Common myeloid progenitor, CD34-positive (primary cell): Measurements from ENCODE around the gene ANKRD33B.
A peak's percentile ranks its signal among the peaks of the same experiment; 100 is the strongest.

ENCODE experiments used
- CTCF ChIA-PET: fragments of 350-600 bp; sonication (Branson Sonifier 250); formaldehyde crosslinking; loops from one replicate; lab custom pipeline; 2021; ENCODE audit warnings: antibody characterized with exemption; lab: Charles Lee
- POLR2A ChIA-PET: fragments of 350-600 bp; sonication (Branson Sonifier 250); formaldehyde crosslinking; loops from one replicate; lab custom pipeline; 2021; ENCODE audit warnings: antibody characterized with exemption; lab: Charles Lee
- DNase-seq, 3 donors: peaks; one replicate each; pipeline versions ENCODE4 v3.0.0 to v3.0.0-alpha.2; 2013
- H3K27ac ChIP-seq, 2 experiments: 1 replicate in 1 of 2; 2 replicates in 1 of 2; pipeline ENCODE4 v1.7.0; 2013; ENCODE audit warnings: inconsistent platforms in 2 of 2, low read length in 2 of 2, mild to moderate bottlenecking in 2 of 2, low read depth in 1 of 2, moderate library complexity in 1 of 2; ENCODE audit not compliant: severe bottlenecking in 2 of 2, insufficient read depth in 1 of 2, poor library complexity in 1 of 2
- H3K27me3 ChIP-seq, 5 experiments: replicated peaks in 2 of 5; 1 replicate in 3 of 5; 2 replicates in 2 of 5; pipeline versions ENCODE4 v1.6.1 to v1.7.0; 2013; ENCODE audit warnings: low read length in 4 of 5, mild to moderate bottlenecking in 2 of 5, moderate library complexity in 2 of 5, inconsistent platforms in 1 of 5; ENCODE audit not compliant: insufficient read depth in 5 of 5, control insufficient read depth in 4 of 5
- H3K36me3 ChIP-seq, 4 experiments: 1 replicate in 2 of 4; 2 replicates in 2 of 4; pipeline versions ENCODE4 v1.6.1 to v1.7.0; 2013; ENCODE audit warnings: low read length in 3 of 4, control low read depth in 1 of 4, mild to moderate bottlenecking in 1 of 4; ENCODE audit not compliant: control insufficient read depth in 4 of 4, insufficient read depth in 4 of 4
- H3K4me1 ChIP-seq, 4 experiments: 1 replicate in 3 of 4; 2 replicates in 1 of 4; pipeline versions ENCODE4 v1.6.1 to v1.7.1; 2013; ENCODE audit warnings: low read length in 3 of 4, mild to moderate bottlenecking in 3 of 4, control low read depth in 1 of 4, inconsistent platforms in 1 of 4, moderate library complexity in 1 of 4; ENCODE audit not compliant: control insufficient read depth in 4 of 4, insufficient read depth in 4 of 4; ENCODE audit errors: control extremely low read depth in 1 of 4
- H3K4me3 ChIP-seq, 7 experiments: 1 replicate in 4 of 7; 2 replicates in 3 of 7; pipeline versions ENCODE4 v1.5.1 to v1.7.0; 2013; ENCODE audit warnings: mild to moderate bottlenecking in 7 of 7, low read length in 6 of 7, moderate library complexity in 6 of 7, inconsistent platforms in 2 of 7, low read depth in 2 of 7, control low read depth in 1 of 7; ENCODE audit not compliant: insufficient read depth in 4 of 7, control insufficient read depth in 1 of 7; ENCODE audit errors: extremely low read depth in 1 of 7
- H3K9me3 ChIP-seq, 5 experiments: 1 replicate in 4 of 5; 2 replicates in 1 of 5; pipeline versions ENCODE4 v1.6.1 to v1.7.1; 2013; ENCODE audit warnings: low read length in 4 of 5, mild to moderate bottlenecking in 2 of 5, inconsistent platforms in 1 of 5, low read depth in 1 of 5, moderate library complexity in 1 of 5; ENCODE audit not compliant: control insufficient read depth in 4 of 5, insufficient read depth in 2 of 5; ENCODE audit errors: control extremely low read depth in 1 of 5
- WGBS: methylation state at CpG from one replicate; pipeline ENCODE4 v1.1.5; 2013; ENCODE audit not compliant: insufficient coverage; 5-methylcytosine and 5-hydroxymethylcytosine counted together

Gene ANKRD33B

GRCh38 chr5:10632110-10632761, 68.4 kb downstream of the ANKRD33B start:
- 78% methylated on average over 18 of the region's 23 CpGs for WGBS
- Histone ChIP-seq H3K27ac (peak overlapping the region in 1 of 2 experiments; percentile 9), H3K4me3 (peak overlapping the region in 1 of 7 experiments; percentile 39), H3K27me3 (no peaks in the 10 kb centered on the region), H3K9me3 (no peaks in the 10 kb centered on the region), H3K36me3 (no peaks in the 10 kb centered on the region), H3K4me1 (peaks cover 12 to 57% (median 47%) of the 10 kb centered on the region in 4 experiments)
- ChIA-PET CTCF (interaction anchor here (0.8 to 2.3 kb wide), 7 partner anchors 18 to 226 kb away, joined by 3 to 8 read pairs (median 4); no protein-coding TSS in a partner anchor), POLR2A (no interaction called here)
- peak; percentile 46 to 77 (median 75) for DNase-seq

- CTCF ChIA-PET: interaction anchor here (0.9 to 3.4 kb wide), 5 partner anchors 26 to 181 kb away, joined by 3 to 20 read pairs (median 4); no protein-coding TSS in a partner anchor
- POLR2A ChIA-PET: no interaction called here
- Histone ChIP-seq H3K27me3 (no peaks in the 10 kb centered on the region), H3K9me3 (peaks cover 0 to 2% (median 0%) of the 10 kb centered on the region in 5 experiments), H3K36me3 (peaks cover 0 to 11% (median 5%) of the 10 kb centered on the region in 4 experiments), H3K4me3 (peak overlapping the region in 2 of 7 experiments; percentile 11 to 15), H3K4me1 (peaks cover 10 to 51% (median 41%) of the 10 kb centered on the region in 4 experiments), H3K27ac (no peak overlapping the region)
- WGBS: 50% methylated on average over 22 of the region's 28 CpGs
- DNase-seq: peak in 2 of 3 donors; percentile 40 to 50
Observed at GRCh38 chr5:10633271-10634049, 69.6 kb downstream of the ANKRD33B start.

GRCh38 chr5:10634050-10634449, 70.2 kb downstream of the ANKRD33B start:
- Histone ChIP-seq H3K4me3 (no peak overlapping the region), H3K27ac (no peak overlapping the region), H3K9me3 (peaks cover 0 to 5% (median 0%) of the 10 kb centered on the region in 5 experiments), H3K27me3 (no peaks in the 10 kb centered on the region), H3K36me3 (peaks cover 0 to 13% (median 7%) of the 10 kb centered on the region in 4 experiments), H3K4me1 (peaks cover 10 to 51% (median 41%) of the 10 kb centered on the region in 4 experiments)
- POLR2A ChIA-PET: no interaction called here
- CTCF ChIA-PET: interaction anchor here (0.6 to 3.4 kb wide), 5 partner anchors 26 to 182 kb away, joined by 3 to 20 read pairs (median 3); no protein-coding TSS in a partner anchor
- 69% methylated on average over 2 of the region's 4 CpGs for WGBS
- DNase-seq: peak in 1 of 3 donors; percentile 28

GRCh38 chr5:10634562-10634961, 70.7 kb downstream of the ANKRD33B start:
- Histone ChIP-seq H3K4me3 (no peak overlapping the region), H3K4me1 (peaks cover 10 to 51% (median 41%) of the 10 kb centered on the region in 4 experiments), H3K27me3 (no peaks in the 10 kb centered on the region), H3K9me3 (peaks cover 0 to 5% (median 0%) of the 10 kb centered on the region in 5 experiments), H3K27ac (no peak overlapping the region), H3K36me3 (peaks cover 0 to 13% (median 7%) of the 10 kb centered on the region in 4 experiments)
- no peak for DNase-seq
- 100% methylated on average over 1 of the region's 2 CpGs for WGBS
- CTCF ChIA-PET: interaction anchor here (0.6 to 3.4 kb wide), 6 partner anchors 27 to 182 kb away, joined by 3 to 20 read pairs (median 3); no protein-coding TSS in a partner anchor
- POLR2A ChIA-PET: no interaction called here

- POLR2A ChIA-PET: no interaction called here
Observed at GRCh38 chr5:10635257-10635866, 71.5 kb downstream of the ANKRD33B start.

GRCh38 chr5:10635867-10636350, 72.0 kb downstream of the ANKRD33B start:
- Histone ChIP-seq H3K9me3 (peaks cover 0 to 5% (median 0%) of the 10 kb centered on the region in 5 experiments), H3K27me3 (no peaks in the 10 kb centered on the region), H3K4me3 (no peak overlapping the region), H3K36me3 (peaks cover 0 to 15% (median 8%) of the 10 kb centered on the region in 4 experiments), H3K27ac (no peak overlapping the region), H3K4me1 (peaks cover 8 to 49% (median 41%) of the 10 kb centered on the region in 4 experiments)
- CTCF ChIA-PET: interaction anchor here (1.0 to 3.4 kb wide), 4 partner anchors 9 to 584 kb away, joined by 3 to 20 read pairs (median 6); no protein-coding TSS in a partner anchor
- POLR2A ChIA-PET: no interaction called here
- DNase-seq: no peak
- WGBS: 88% methylated on average over 6 of the region's 11 CpGs

More at GRCh38 chr5:10635257-10635866, 71.5 kb downstream of the ANKRD33B start:
- H3K27me3 ChIP-seq: no peaks in the 10 kb centered on the region
- WGBS: 30% methylated on average over 9 of the region's 10 CpGs
- H3K4me3 ChIP-seq: peak overlapping the region in 1 of 7 experiments; percentile 30
- CTCF ChIA-PET: interaction anchor here (1.2 to 3.4 kb wide), 2 partner anchors 59 to 183 kb away, joined by 3 to 20 read pairs; no protein-coding TSS in a partner anchor
- H3K27ac ChIP-seq: no peak overlapping the region
- DNase-seq: peak; percentile 69 to 93 (median 91)
- peaks cover 0 to 15% (median 7%) of the 10 kb centered on the region in 4 experiments for H3K36me3 ChIP-seq
- peaks cover 10 to 51% (median 41%) of the 10 kb centered on the region in 4 experiments for H3K4me1 ChIP-seq
- peaks cover 0 to 5% (median 0%) of the 10 kb centered on the region in 5 experiments for H3K9me3 ChIP-seq
